GM10266 (cell line): ENCODE measurements around the gene KCTD4.

Experiments used
- DNase-seq: peaks from one replicate; pipeline ENCODE4 v3.0.0; 2012; ENCODE audit errors: extremely low spot score
- CTCF ChIP-seq: IDR thresholded peaks from 2 replicates; pipeline ENCODE4 v1.5.1; 2012; ENCODE audit warnings: mild to moderate bottlenecking, low read depth; ENCODE audit not compliant: control insufficient read depth, insufficient read depth; ENCODE audit errors: missing control alignments

The KCTD4 gene

GRCh38 chr13:45238945-45239795, 38.3 kb upstream of the KCTD4 start:
- no peak for TF ChIP-seq CTCF
- DNase-seq: no peak

- no peak for DNase-seq
- no peak for TF ChIP-seq CTCF
Measured at GRCh38 chr13:45232591-45232990, 31.7 kb upstream of the KCTD4 start.

GRCh38 chr13:45231722-45232121, 30.9 kb upstream of the KCTD4 start:
- DNase-seq: peak; percentile 21

GRCh38 chr13:45231305-45231704, 30.5 kb upstream of the KCTD4 start:
- TF ChIP-seq CTCF: no peak

More at GRCh38 chr13:45231722-45232121, 30.9 kb upstream of the KCTD4 start:
- no peak for TF ChIP-seq CTCF

GRCh38 chr13:45229172-45229571, 28.3 kb upstream of the KCTD4 start:
- no peak for TF ChIP-seq CTCF
- DNase-seq: no peak

More at GRCh38 chr13:45231305-45231704, 30.5 kb upstream of the KCTD4 start:
- DNase-seq: no peak

GRCh38 chr13:45228002-45228401, 27.2 kb upstream of the KCTD4 start:
- TF ChIP-seq CTCF: no peak
- DNase-seq: no peak

GRCh38 chr13:45226024-45226423, 25.2 kb upstream of the KCTD4 start:
- no peak for TF ChIP-seq CTCF
- no peak for DNase-seq
